Measurements from ENCODE around the gene ZNF556. TPM values are rescaled to one million over a fixed set of nuclear protein-coding genes. Genes with fewer than 3 reads are reported as not detected.

Gene ZNF556
- total and polyA plus RNA-seq, 2 experiments from 2014 or later: not detected

- 59 to 65% methylated on average over 2 of the region's 2 CpGs for WGBS, 2 experiments (ENCODE audit: low coverage in 1 of 2, low lambda C conversion rate in 2 of 2, missing lambda C conversion rate in 2 of 2)
- Histone ChIP-seq H3K27me3 (replicated peaks; ENCODE audit: insufficient read depth) (no peaks in the 10 kb centered on the region), H3K36me3 (ENCODE audit: low read depth) (peaks cover 2% of the 10 kb centered on the region; the same call in 1 of the 2 replicates), H4K20me1 (ENCODE audit: insufficient read depth) (no peaks in the 10 kb centered on the region), H3K79me2 (ENCODE audit: insufficient read depth) (peaks cover 84% of the 10 kb centered on the region), H3F3A (ENCODE audit: insufficient read depth) (0 out of 2 replicates have a peak, but pooled peaks cover 4% of the 10 kb centered on the region), H3K4me1 (ENCODE audit: insufficient read depth) (no peaks in the 10 kb centered on the region), H3K4me3 (no peak overlapping the region), H3K9me2 (ENCODE audit: insufficient read depth) (no peaks in the 10 kb centered on the region), H3K9me3 (ENCODE audit: low read depth) (no peaks in the 10 kb centered on the region), H3K27ac (no peak overlapping the region), H3K9ac (no peak overlapping the region), H3K4me2 (ENCODE audit: unreplicated experiment) (no peak overlapping the region), H2AFZ (no peak overlapping the region)
- in situ Hi-C loops (cut with MboI): no loop called here
- DNase-seq: no peak
- TF ChIP-seq EZH2phosphoT487 (IDR thresholded peaks at IDR 0.05; ENCODE audit: insufficient read depth, low read depth) (no peak), EZH2 (IDR thresholded peaks at IDR 0.05; ENCODE audit: insufficient read depth, poor library complexity, severe bottlenecking) (no peak)
Observed at GRCh38 chr19:2845107-2845506, 22.0 kb upstream of the ZNF556 start.

GRCh38 chr19:2846180-2846894, 20.8 kb upstream of the ZNF556 start:
- no peaks in the 10 kb centered on the region for H4K20me1 ChIP-seq (ENCODE audit: insufficient read depth)
- TF ChIP-seq EZH2 (IDR thresholded peaks at IDR 0.05; ENCODE audit: insufficient read depth, poor library complexity, severe bottlenecking) (no peak), EZH2phosphoT487 (IDR thresholded peaks at IDR 0.05; ENCODE audit: insufficient read depth, low read depth) (no peak)
- no peaks in the 10 kb centered on the region for H3K27me3 ChIP-seq (replicated peaks; ENCODE audit: insufficient read depth)
- no peak overlapping the region for H3K4me3 ChIP-seq
- in situ Hi-C loops (cut with MboI): no loop called here
- H3K27ac ChIP-seq: no peak overlapping the region
- no peak overlapping the region for H3K4me2 ChIP-seq (ENCODE audit: unreplicated experiment)
- no peak overlapping the region for H3K9ac ChIP-seq
- WGBS, 2 experiments (ENCODE audit: low coverage in 1 of 2, low lambda C conversion rate in 2 of 2, missing lambda C conversion rate in 2 of 2): 94 to 98% methylated on average over 13 of the region's 13 CpGs
- H3F3A ChIP-seq (ENCODE audit: insufficient read depth): no peaks in the 10 kb centered on the region
- no peak overlapping the region for H2AFZ ChIP-seq
- no peaks in the 10 kb centered on the region for H3K4me1 ChIP-seq (ENCODE audit: insufficient read depth)
- no peak for DNase-seq
- H3K36me3 ChIP-seq (ENCODE audit: low read depth): peaks cover 11% of the 10 kb centered on the region; the same call in 1 of the 2 replicates
- H3K9me2 ChIP-seq (ENCODE audit: insufficient read depth): no peaks in the 10 kb centered on the region
- H3K9me3 ChIP-seq (ENCODE audit: low read depth): no peaks in the 10 kb centered on the region
- H3K79me2 ChIP-seq (ENCODE audit: insufficient read depth): peaks cover 93% of the 10 kb centered on the region

GRCh38 chr19:2847507-2847906, 19.6 kb upstream of the ZNF556 start:
- Histone ChIP-seq H3K4me2 (ENCODE audit: unreplicated experiment) (no peak overlapping the region), H4K20me1 (ENCODE audit: insufficient read depth) (no peaks in the 10 kb centered on the region), H3K27me3 (replicated peaks; ENCODE audit: insufficient read depth) (no peaks in the 10 kb centered on the region), H3K4me1 (ENCODE audit: insufficient read depth) (no peaks in the 10 kb centered on the region), H2AFZ (no peak overlapping the region), H3K9ac (no peak overlapping the region), H3K4me3 (no peak overlapping the region), H3K79me2 (ENCODE audit: insufficient read depth) (peaks cover 85% of the 10 kb centered on the region), H3K9me2 (ENCODE audit: insufficient read depth) (no peaks in the 10 kb centered on the region), H3F3A (ENCODE audit: insufficient read depth) (no peaks in the 10 kb centered on the region), H3K36me3 (ENCODE audit: low read depth) (peaks cover 23% of the 10 kb centered on the region), H3K27ac (no peak overlapping the region), H3K9me3 (ENCODE audit: low read depth) (peaks cover 4% of the 10 kb centered on the region)
- TF ChIP-seq EZH2phosphoT487 (IDR thresholded peaks at IDR 0.05; ENCODE audit: insufficient read depth, low read depth): no peak
- TF ChIP-seq EZH2 (IDR thresholded peaks at IDR 0.05; ENCODE audit: insufficient read depth, poor library complexity, severe bottlenecking): no peak
- DNase-seq: no peak
- in situ Hi-C loops (cut with MboI): no loop called here
- WGBS, 2 experiments (ENCODE audit: low coverage in 1 of 2, low lambda C conversion rate in 2 of 2, missing lambda C conversion rate in 2 of 2): 96 to 98% methylated on average over 3 of the region's 3 CpGs

GRCh38 chr19:2848616-2849015, 18.5 kb upstream of the ZNF556 start:
- Histone ChIP-seq H4K20me1 (ENCODE audit: insufficient read depth) (no peaks in the 10 kb centered on the region), H3K9ac (no peak overlapping the region), H3K4me1 (ENCODE audit: insufficient read depth) (no peaks in the 10 kb centered on the region), H3K9me3 (ENCODE audit: low read depth) (peaks cover 8% of the 10 kb centered on the region), H3F3A (ENCODE audit: insufficient read depth) (peaks cover 7% of the 10 kb centered on the region; the same call in 1 of the 2 replicates), H3K9me2 (ENCODE audit: insufficient read depth) (no peaks in the 10 kb centered on the region), H3K79me2 (ENCODE audit: insufficient read depth) (peaks cover 74% of the 10 kb centered on the region), H2AFZ (no peak overlapping the region), H3K27me3 (replicated peaks; ENCODE audit: insufficient read depth) (no peaks in the 10 kb centered on the region), H3K36me3 (ENCODE audit: low read depth) (peaks cover 34% of the 10 kb centered on the region), H3K4me2 (ENCODE audit: unreplicated experiment) (no peak overlapping the region), H3K27ac (no peak overlapping the region), H3K4me3 (no peak overlapping the region)
- DNase-seq: no peak
- TF ChIP-seq EZH2phosphoT487 (IDR thresholded peaks at IDR 0.05; ENCODE audit: insufficient read depth, low read depth): no peak
- no peak for TF ChIP-seq EZH2 (IDR thresholded peaks at IDR 0.05; ENCODE audit: insufficient read depth, poor library complexity, severe bottlenecking)
- WGBS, 2 experiments (ENCODE audit: low coverage in 1 of 2, low lambda C conversion rate in 2 of 2, missing lambda C conversion rate in 2 of 2): 94 to 98% methylated on average over 4 of the region's 4 CpGs
- in situ Hi-C loops (cut with MboI): no loop called here

Data from GM23248 (cell line).